HEK293 (cell line): ENCODE results near the gene RPS14.

Experiments
- CTCF ChIA-PET: fragments of 350-600 bp; formaldehyde crosslinking; extraction: SDS; loops from one replicate; lab custom pipeline; 2021; ENCODE audit warnings: antibody characterized with exemption; lab: Yijun Ruan, JAX
- POLR2A ChIA-PET: fragments of 300-600 bp; formaldehyde crosslinking; extraction: SDS; loops from one replicate; lab custom pipeline; 2020; ENCODE audit warnings: antibody characterized with exemption, inconsistent platforms; lab: Yijun Ruan, JAX
- H3K27ac ChIP-seq: fragments of 200-500 bp; sonication (Bioruptor generic); 2 replicates; pipeline ENCODE4 v1.5.1; 2014; ENCODE audit warnings: low read depth, low read length, control low read depth, inconsistent platforms; ENCODE audit errors: extremely low read depth
- H3K36me3 ChIP-seq, 2 experiments: fragments of 200-500 bp in 1 of 2; sonication (Bioruptor generic) in 1 of 2; 1 replicate in 1 of 2; 2 replicates in 1 of 2; pipeline ENCODE4 v1.5.1; 2014 to 2017; ENCODE audit warnings: inconsistent platforms in 2 of 2, low read length in 2 of 2; ENCODE audit not compliant: control insufficient read depth in 2 of 2, insufficient read depth in 1 of 2
- H3K4me1 ChIP-seq: fragments of 200-500 bp; sonication (Bioruptor generic); 2 replicates; pipeline ENCODE4 v1.5.1; 2014; ENCODE audit warnings: mild to moderate bottlenecking, low read length, inconsistent platforms; ENCODE audit not compliant: control insufficient read depth, insufficient read depth
- H3K4me3 ChIP-seq: 2 replicates; pipeline ENCODE4 v1.5.1; 2011; ENCODE audit warnings: low read depth, mild to moderate bottlenecking, control low read depth, low read length, moderate library complexity
- H3K9me3 ChIP-seq: fragments of 200-500 bp; sonication (Bioruptor generic); 2 replicates; pipeline ENCODE4 v1.5.1; 2014; ENCODE audit warnings: low read depth, low read length, inconsistent platforms; ENCODE audit not compliant: control insufficient read depth, insufficient read depth
- BCL11B ChIP-seq: fragments of 450-650 bp; formaldehyde crosslinking; IDR thresholded peaks from 2 replicates; pipeline ENCODE4 v1.5.1; 2016; ENCODE audit warnings: low read depth, missing biosample characterization, missing genetic modification characterization
- GLI2 ChIP-seq: fragments of 450-650 bp; formaldehyde crosslinking; IDR thresholded peaks from 2 replicates; pipeline ENCODE4; 2017; ENCODE audit warnings: missing biosample characterization, missing genetic modification characterization, low read depth, borderline replicate concordance
- GLIS1 ChIP-seq: fragments of 450-650 bp; formaldehyde crosslinking; IDR thresholded peaks from 2 replicates; pipeline ENCODE4 v1.5.1; 2016; ENCODE audit warnings: missing biosample characterization, missing genetic modification characterization
- IKZF3 ChIP-seq: fragments of 450-650 bp; IDR thresholded peaks from 2 replicates; pipeline ENCODE4 v1.5.0; 2018; ENCODE audit warnings: missing biosample characterization, mild to moderate bottlenecking, missing genetic modification characterization, moderate library complexity
- KLF1 ChIP-seq: fragments of 450-650 bp; formaldehyde crosslinking; IDR thresholded peaks from 2 replicates; pipeline ENCODE4 v1.5.1; 2016; ENCODE audit warnings: missing biosample characterization, missing genetic modification characterization
- KLF7 ChIP-seq: fragments of 450-650 bp; formaldehyde crosslinking; IDR thresholded peaks from 2 replicates; pipeline ENCODE4 v1.5.1; 2016; ENCODE audit warnings: missing biosample characterization, missing genetic modification characterization, borderline replicate concordance
- SP2 ChIP-seq: fragments of 450-650 bp; formaldehyde crosslinking; IDR thresholded peaks from 2 replicates; pipeline ENCODE4 v1.5.1; 2016; ENCODE audit warnings: missing biosample characterization, missing genetic modification characterization
- SP7 ChIP-seq: fragments of 450-650 bp; formaldehyde crosslinking; IDR thresholded peaks from 2 replicates; pipeline ENCODE4 v1.5.1; 2016; ENCODE audit warnings: missing biosample characterization, missing genetic modification characterization
- TCF7L2 ChIP-seq: IDR thresholded peaks from 2 replicates; pipeline ENCODE4 v1.6.1; 2011; ENCODE audit warnings: low read depth, mild to moderate bottlenecking, inconsistent platforms, low read length, moderate library complexity, borderline replicate concordance
- ZBTB1 ChIP-seq: fragments of 450-650 bp; formaldehyde crosslinking; IDR thresholded peaks from 2 replicates; pipeline ENCODE4 v1.5.1; 2016; ENCODE audit warnings: missing biosample characterization, missing genetic modification characterization
- ZNF341 ChIP-seq: fragments of 450-650 bp; formaldehyde crosslinking; IDR thresholded peaks from 2 replicates; pipeline ENCODE4; 2016; ENCODE audit warnings: low read depth, missing biosample characterization, missing genetic modification characterization
- ZNF366 ChIP-seq: fragments of 450-650 bp; formaldehyde crosslinking; conservative IDR thresholded peaks from 2 replicates; pipeline ENCODE4 v1.5.1; 2016; ENCODE audit warnings: missing biosample characterization, missing genetic modification characterization
- ZNF514 ChIP-seq: fragments of 450-650 bp; formaldehyde crosslinking; IDR thresholded peaks from 2 replicates; pipeline ENCODE4 v1.5.1; 2016; ENCODE audit warnings: missing biosample characterization, missing genetic modification characterization
- ZNF544 ChIP-seq: fragments of 450-650 bp; formaldehyde crosslinking; IDR thresholded peaks from 2 replicates; pipeline ENCODE4 v1.5.0; 2017; ENCODE audit warnings: missing biosample characterization, missing genetic modification characterization
- ZSCAN30 ChIP-seq: fragments of 450-650 bp; IDR thresholded peaks from 2 replicates; pipeline ENCODE4 v1.5.1; 2018; ENCODE audit warnings: missing biosample characterization, mild to moderate bottlenecking, missing genetic modification characterization, moderate library complexity
- TF ChIP-seq, protein P1 (sequence below): fragments of 450-650 bp; formaldehyde crosslinking; IDR thresholded peaks from 2 replicates; pipeline ENCODE4 v1.5.1; 2016; ENCODE audit warnings: missing biosample characterization, missing genetic modification characterization, borderline replicate concordance
- TF ChIP-seq, protein P2 (sequence below): fragments of 450-650 bp; formaldehyde crosslinking; IDR thresholded peaks from 2 replicates; pipeline ENCODE4 v1.5.1; 2017; ENCODE audit warnings: missing biosample characterization, missing genetic modification characterization
- TF ChIP-seq, protein P3 (sequence below): fragments of 450-650 bp; formaldehyde crosslinking; IDR thresholded peaks from 2 replicates; pipeline ENCODE4 v1.5.1; 2016; ENCODE audit warnings: missing biosample characterization, missing genetic modification characterization
- TF ChIP-seq, protein P4 (sequence below): fragments of 450-650 bp; formaldehyde crosslinking; IDR thresholded peaks from 2 replicates; pipeline ENCODE4 v1.5.1; 2016; ENCODE audit warnings: missing biosample characterization, missing genetic modification characterization

Gene RPS14

DNA sequence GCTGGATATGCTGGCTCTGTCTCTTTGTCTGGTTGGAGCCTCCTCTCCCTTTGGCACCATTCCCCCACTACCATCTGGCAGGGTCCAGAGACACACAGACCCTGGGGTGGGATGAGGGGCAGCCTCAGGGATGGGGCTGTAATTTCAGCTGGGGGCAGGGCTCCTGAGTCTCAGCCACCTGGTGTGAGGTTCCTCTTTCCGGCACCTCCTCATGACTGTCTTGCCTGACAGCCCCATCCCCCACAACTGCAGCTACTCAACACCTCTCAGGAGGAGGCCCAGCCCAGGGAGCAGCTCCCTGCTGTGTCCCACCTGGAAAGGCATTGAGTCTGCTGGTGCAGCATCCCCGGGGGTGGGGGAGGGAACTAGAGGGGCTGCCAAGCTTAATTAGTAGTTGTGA is 11.7 kb upstream of the RPS14 start (continued):
- TF ChIP-seq, protein P1, sequence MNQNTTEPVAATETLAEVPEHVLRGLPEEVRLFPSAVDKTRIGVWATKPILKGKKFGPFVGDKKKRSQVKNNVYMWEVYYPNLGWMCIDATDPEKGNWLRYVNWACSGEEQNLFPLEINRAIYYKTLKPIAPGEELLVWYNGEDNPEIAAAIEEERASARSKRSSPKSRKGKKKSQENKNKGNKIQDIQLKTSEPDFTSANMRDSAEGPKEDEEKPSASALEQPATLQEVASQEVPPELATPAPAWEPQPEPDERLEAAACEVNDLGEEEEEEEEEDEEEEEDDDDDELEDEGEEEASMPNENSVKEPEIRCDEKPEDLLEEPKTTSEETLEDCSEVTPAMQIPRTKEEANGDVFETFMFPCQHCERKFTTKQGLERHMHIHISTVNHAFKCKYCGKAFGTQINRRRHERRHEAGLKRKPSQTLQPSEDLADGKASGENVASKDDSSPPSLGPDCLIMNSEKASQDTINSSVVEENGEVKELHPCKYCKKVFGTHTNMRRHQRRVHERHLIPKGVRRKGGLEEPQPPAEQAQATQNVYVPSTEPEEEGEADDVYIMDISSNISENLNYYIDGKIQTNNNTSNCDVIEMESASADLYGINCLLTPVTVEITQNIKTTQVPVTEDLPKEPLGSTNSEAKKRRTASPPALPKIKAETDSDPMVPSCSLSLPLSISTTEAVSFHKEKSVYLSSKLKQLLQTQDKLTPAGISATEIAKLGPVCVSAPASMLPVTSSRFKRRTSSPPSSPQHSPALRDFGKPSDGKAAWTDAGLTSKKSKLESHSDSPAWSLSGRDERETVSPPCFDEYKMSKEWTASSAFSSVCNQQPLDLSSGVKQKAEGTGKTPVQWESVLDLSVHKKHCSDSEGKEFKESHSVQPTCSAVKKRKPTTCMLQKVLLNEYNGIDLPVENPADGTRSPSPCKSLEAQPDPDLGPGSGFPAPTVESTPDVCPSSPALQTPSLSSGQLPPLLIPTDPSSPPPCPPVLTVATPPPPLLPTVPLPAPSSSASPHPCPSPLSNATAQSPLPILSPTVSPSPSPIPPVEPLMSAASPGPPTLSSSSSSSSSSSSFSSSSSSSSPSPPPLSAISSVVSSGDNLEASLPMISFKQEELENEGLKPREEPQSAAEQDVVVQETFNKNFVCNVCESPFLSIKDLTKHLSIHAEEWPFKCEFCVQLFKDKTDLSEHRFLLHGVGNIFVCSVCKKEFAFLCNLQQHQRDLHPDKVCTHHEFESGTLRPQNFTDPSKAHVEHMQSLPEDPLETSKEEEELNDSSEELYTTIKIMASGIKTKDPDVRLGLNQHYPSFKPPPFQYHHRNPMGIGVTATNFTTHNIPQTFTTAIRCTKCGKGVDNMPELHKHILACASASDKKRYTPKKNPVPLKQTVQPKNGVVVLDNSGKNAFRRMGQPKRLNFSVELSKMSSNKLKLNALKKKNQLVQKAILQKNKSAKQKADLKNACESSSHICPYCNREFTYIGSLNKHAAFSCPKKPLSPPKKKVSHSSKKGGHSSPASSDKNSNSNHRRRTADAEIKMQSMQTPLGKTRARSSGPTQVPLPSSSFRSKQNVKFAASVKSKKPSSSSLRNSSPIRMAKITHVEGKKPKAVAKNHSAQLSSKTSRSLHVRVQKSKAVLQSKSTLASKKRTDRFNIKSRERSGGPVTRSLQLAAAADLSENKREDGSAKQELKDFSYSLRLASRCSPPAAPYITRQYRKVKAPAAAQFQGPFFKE (tag by site-specific recombination): no peak
- TF ChIP-seq GLI2 (tag by site-specific recombination): no peak
- 0 out of 2 replicates have a peak, but pooled peaks have one; percentile 22 for TF ChIP-seq SP7
- TF ChIP-seq ZNF514 (tag by site-specific recombination): no peak
- 0 out of 2 replicates have a peak, but pooled peaks have one; percentile 32 for TF ChIP-seq IKZF3 (tag by site-specific recombination)
- peak; percentile 94 for TF ChIP-seq GLIS1 (tag by site-specific recombination)

DNA sequence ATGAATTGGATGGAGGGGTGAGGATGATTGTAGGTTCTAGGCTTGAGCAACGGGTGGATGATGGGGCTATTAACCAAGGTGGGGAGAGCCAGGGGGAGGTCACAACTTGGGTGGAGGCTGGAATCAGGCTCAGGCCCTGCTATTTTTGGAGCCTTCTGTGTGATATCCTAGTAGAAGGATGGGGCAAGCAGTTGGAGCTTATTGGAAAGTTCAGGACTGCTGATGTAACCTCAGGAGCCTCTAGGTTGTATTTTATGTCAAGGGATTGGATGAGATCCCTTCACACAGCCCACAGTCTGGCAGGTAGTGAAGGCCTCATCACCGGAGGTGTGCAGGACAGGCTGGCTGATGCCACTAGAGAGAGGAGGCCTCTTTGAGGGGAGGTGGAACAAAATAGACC is 11.2 kb upstream of the RPS14 start:
- POLR2A ChIA-PET: no interaction called here
- Histone ChIP-seq H3K4me3 (no peak overlapping the region), H3K27ac (no peak overlapping the region), H3K4me1 (peaks cover 8% of the 10 kb centered on the region), H3K9me3 (no peaks in the 10 kb centered on the region), H3K36me3 (no peaks in the 10 kb centered on the region)
- CTCF ChIA-PET: interaction anchor here (0.6 to 6.3 kb wide), 7 partner anchors 11 to 386 kb away, joined by 3 to 64 read pairs (median 9); partner anchors contain the start of gene IRGM
- TF ChIP-seq ZNF366 (tag by site-specific recombination) (0 out of 2 replicates have a peak, but pooled peaks have one; percentile 11), ZNF544 (tag by site-specific recombination) (no peak)

DNA sequence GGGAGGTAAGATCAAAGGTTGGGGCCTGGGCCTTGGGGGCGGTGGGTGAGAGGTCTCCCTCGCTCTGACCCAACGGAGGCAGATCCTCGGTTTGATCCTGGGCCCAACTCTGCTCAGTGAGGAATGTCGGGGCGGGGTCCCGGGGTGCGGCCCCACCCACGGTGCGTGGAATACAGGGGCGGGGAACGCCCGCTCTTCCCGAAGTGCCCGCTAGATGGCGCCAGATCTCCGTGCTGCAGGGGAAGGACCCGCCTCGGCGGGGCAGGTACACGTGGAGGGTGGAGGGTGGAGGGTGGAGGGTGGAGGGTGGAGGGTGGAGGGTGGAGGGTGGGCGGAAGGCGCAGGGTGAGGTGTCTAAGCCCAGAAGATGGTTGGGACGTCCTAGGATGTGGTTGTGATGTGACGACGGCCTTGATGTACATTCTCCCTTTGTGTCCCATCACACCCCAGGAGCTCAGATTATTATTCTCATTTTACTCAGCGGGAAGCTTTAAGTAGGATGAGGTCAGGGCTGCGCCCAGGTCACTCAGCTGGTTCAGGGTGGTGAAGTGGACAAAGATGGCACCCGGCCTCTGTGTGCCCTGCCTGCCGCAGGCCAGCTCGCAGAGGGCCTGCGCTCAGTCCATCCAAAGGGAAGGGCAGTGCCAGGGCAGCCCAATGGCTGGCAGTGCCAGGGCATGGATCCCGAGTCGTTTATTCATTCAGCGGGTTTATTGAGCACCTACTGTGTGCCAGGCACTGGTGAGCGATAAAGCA is 9.4 kb upstream of the RPS14 start:
- ChIA-PET CTCF (interaction anchor here (0.6 to 6.3 kb wide), 27 partner anchors 9 to 706 kb away, joined by 3 to 64 read pairs (median 4); no protein-coding TSS in a partner anchor), POLR2A (interaction anchor here (1.1 kb wide), 1 partner anchor 9 kb away, joined by 3 read pairs; no protein-coding TSS in a partner anchor)
- H3K27ac ChIP-seq: no peak overlapping the region
- no peaks in the 10 kb centered on the region for H3K9me3 ChIP-seq
- no peak overlapping the region for H3K4me3 ChIP-seq
- H3K4me1 ChIP-seq: peaks cover 8% of the 10 kb centered on the region
- H3K36me3 ChIP-seq: no peaks in the 10 kb centered on the region
- TF ChIP-seq KLF7 (tag by site-specific recombination) (peak; percentile 80), ZNF341 (tag by site-specific recombination) (no peak), BCL11B (peak; percentile 61; the same call in 1 of the 2 replicates), SP2 (tag by site-specific recombination) (peak; percentile 19; the same call in 1 of the 2 replicates), ZBTB1 (tag by site-specific recombination) (no peak), KLF1 (tag by site-specific recombination) (peak; percentile 89), TCF7L2 (peak; percentile 25; the same call in 1 of the 2 replicates), ZSCAN30 (tag by site-specific recombination) (0 out of 2 replicates have a peak, but pooled peaks have one; percentile 18)
- TF ChIP-seq, protein P2, sequence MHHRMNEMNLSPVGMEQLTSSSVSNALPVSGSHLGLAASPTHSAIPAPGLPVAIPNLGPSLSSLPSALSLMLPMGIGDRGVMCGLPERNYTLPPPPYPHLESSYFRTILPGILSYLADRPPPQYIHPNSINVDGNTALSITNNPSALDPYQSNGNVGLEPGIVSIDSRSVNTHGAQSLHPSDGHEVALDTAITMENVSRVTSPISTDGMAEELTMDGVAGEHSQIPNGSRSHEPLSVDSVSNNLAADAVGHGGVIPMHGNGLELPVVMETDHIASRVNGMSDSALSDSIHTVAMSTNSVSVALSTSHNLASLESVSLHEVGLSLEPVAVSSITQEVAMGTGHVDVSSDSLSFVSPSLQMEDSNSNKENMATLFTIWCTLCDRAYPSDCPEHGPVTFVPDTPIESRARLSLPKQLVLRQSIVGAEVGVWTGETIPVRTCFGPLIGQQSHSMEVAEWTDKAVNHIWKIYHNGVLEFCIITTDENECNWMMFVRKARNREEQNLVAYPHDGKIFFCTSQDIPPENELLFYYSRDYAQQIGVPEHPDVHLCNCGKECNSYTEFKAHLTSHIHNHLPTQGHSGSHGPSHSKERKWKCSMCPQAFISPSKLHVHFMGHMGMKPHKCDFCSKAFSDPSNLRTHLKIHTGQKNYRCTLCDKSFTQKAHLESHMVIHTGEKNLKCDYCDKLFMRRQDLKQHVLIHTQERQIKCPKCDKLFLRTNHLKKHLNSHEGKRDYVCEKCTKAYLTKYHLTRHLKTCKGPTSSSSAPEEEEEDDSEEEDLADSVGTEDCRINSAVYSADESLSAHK (tag by site-specific recombination): no peak
- TF ChIP-seq, protein P3, sequence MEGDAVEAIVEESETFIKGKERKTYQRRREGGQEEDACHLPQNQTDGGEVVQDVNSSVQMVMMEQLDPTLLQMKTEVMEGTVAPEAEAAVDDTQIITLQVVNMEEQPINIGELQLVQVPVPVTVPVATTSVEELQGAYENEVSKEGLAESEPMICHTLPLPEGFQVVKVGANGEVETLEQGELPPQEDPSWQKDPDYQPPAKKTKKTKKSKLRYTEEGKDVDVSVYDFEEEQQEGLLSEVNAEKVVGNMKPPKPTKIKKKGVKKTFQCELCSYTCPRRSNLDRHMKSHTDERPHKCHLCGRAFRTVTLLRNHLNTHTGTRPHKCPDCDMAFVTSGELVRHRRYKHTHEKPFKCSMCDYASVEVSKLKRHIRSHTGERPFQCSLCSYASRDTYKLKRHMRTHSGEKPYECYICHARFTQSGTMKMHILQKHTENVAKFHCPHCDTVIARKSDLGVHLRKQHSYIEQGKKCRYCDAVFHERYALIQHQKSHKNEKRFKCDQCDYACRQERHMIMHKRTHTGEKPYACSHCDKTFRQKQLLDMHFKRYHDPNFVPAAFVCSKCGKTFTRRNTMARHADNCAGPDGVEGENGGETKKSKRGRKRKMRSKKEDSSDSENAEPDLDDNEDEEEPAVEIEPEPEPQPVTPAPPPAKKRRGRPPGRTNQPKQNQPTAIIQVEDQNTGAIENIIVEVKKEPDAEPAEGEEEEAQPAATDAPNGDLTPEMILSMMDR: peak; percentile 75
- TF ChIP-seq, protein P4, sequence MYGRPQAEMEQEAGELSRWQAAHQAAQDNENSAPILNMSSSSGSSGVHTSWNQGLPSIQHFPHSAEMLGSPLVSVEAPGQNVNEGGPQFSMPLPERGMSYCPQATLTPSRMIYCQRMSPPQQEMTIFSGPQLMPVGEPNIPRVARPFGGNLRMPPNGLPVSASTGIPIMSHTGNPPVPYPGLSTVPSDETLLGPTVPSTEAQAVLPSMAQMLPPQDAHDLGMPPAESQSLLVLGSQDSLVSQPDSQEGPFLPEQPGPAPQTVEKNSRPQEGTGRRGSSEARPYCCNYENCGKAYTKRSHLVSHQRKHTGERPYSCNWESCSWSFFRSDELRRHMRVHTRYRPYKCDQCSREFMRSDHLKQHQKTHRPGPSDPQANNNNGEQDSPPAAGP: peak; percentile 19; the same call in 1 of the 2 replicates
